ENCODE data around the gene ADAM30.
A peak's percentile ranks its signal among the peaks of the same experiment; 100 is the strongest.

ADAM30 gene

DNA sequence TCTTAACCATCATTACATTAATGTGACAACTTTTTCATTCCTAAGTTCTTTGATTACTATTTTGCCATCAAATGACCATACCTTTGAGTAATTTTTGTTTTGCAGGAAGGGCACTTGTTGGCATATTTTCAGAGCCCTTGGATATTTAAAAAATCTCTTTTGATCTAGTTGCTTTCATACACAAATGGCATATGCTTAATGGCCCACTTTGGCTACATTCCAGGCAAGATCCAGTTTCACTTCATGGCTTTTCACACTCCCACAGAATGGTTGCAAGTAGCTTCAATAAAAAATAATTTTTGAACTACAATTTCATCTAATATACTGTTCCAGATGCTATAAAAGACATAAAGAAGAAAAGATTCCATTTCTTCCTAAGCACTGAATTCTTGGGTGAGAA, 18.1 kb downstream of the ADAM30 start:
- Histone ChIP-seq H3K4me1 (ENCODE audit: control insufficient read depth, insufficient read depth, low read length, unreplicated experiment) (peaks cover 10% of the 10 kb centered on the region), H3K36me3 (ENCODE audit: insufficient read depth, low read length) (no peaks in the 10 kb centered on the region), H2AFZ (ENCODE audit: low read length, unreplicated experiment) (no peak overlapping the region), H3K27me3 (ENCODE audit: insufficient read depth, low read length) (no peaks in the 10 kb centered on the region), H3K79me2 (ENCODE audit: control insufficient read depth, insufficient read depth, low read length, unreplicated experiment) (no peaks in the 10 kb centered on the region), H3K27ac (ENCODE audit: low read depth, low read length) (no peak overlapping the region), H3K4me3 (ENCODE audit: low read depth, low read length) (no peak overlapping the region)

DNA sequence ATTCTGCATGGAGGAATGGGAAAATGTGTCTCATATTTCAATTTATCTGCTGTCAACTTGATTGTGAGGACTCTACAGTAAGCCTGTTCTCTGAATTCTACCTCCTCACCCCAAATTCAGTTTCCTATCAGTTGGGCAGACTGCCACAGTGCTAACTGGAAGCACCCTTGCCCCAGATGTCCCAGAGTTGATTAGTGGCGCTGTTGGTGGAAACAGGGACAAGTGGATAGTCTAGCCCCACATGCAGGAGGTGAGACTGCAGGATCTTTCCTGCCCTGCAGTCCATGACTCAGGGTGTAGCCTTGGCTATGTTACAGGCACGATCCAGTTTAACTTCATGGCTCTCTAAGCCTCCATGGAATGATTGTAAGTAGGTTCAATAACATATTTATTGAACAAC, 22.1 kb downstream of the ADAM30 start:
- Histone ChIP-seq H3K27me3 (ENCODE audit: insufficient read depth, low read length) (no peaks in the 10 kb centered on the region), H3K27ac (ENCODE audit: low read depth, low read length) (no peak overlapping the region), H3K36me3 (ENCODE audit: insufficient read depth, low read length) (no peaks in the 10 kb centered on the region), H3K79me2 (ENCODE audit: control insufficient read depth, insufficient read depth, low read length, unreplicated experiment) (no peaks in the 10 kb centered on the region), H2AFZ (ENCODE audit: low read length, unreplicated experiment) (no peak overlapping the region), H3K4me1 (ENCODE audit: control insufficient read depth, insufficient read depth, low read length, unreplicated experiment) (peaks cover 10% of the 10 kb centered on the region), H3K4me3 (ENCODE audit: low read depth, low read length) (no peak overlapping the region)

DNA sequence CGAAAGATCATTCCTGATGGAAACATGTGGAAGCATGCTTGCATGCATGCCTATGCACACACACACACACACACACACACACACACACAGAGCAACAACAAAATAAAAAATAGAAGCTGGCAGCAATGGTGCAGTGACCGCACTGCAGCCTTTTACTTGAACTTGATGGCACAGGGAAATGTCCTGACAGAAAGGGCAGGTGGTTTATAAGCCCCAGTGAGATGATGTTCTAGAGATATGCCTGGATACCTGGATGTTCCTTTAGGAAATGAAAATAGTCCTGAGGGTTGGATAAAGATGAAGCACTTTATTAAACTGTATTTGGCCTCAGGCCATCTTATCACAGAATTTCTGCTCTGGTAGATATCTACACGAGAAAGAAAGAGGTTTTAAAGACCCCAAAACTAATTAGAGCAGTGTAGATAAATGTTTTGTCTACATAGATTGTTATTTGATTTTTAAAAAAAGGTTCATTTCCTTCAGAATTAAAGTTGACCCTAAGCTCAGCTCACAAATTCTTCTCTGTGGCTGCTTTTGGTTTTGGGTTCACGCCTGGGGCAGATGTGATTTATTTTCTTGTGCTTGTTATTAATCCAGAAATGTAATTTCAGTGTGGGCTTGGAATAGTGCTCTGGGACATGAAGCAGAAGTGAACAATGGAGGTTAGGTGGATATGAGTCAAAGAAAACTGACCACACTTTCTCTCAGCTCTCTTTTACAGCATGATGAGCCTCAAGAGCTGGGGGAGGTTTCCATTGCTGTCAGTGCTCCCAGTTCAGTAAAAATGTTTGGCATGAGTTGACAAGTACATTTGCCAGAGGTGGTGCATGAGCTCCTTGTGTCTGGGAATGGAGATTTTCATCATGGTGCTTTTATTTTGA, 22.9 kb downstream of the ADAM30 start:
- no peak overlapping the region for H3K27ac ChIP-seq (ENCODE audit: low read depth, low read length)
- peaks cover 10% of the 10 kb centered on the region for H3K4me1 ChIP-seq (ENCODE audit: control insufficient read depth, insufficient read depth, low read length, unreplicated experiment)
- H3K36me3 ChIP-seq (ENCODE audit: insufficient read depth, low read length): no peaks in the 10 kb centered on the region
- peak overlapping the region; percentile 22 for H2AFZ ChIP-seq (ENCODE audit: low read length, unreplicated experiment)
- no peaks in the 10 kb centered on the region for H3K79me2 ChIP-seq (ENCODE audit: control insufficient read depth, insufficient read depth, low read length, unreplicated experiment)
- H3K27me3 ChIP-seq (ENCODE audit: insufficient read depth, low read length): no peaks in the 10 kb centered on the region
- no peak overlapping the region for H3K4me3 ChIP-seq (ENCODE audit: low read depth, low read length)

DNA sequence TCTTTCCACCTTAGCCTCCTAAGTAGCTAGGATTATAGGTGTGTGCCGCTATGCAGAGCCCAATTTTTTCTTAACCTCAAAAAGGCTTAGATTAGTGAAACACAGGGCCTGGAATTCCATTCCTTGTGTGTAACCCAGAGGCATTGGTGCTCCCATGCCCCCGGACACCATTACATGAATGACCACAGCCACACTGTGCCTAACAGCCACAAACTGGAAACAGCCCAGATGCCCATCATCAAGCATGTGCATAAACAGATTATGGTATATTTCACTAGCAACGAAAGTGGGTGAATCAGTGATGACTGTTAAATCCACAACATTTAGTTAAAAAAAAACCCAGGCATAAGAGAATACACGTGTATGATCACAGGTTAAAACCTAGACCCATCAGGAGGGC, 24.4 kb downstream of the ADAM30 start:
- H3K27ac ChIP-seq (ENCODE audit: low read depth, low read length): no peak overlapping the region

DNA sequence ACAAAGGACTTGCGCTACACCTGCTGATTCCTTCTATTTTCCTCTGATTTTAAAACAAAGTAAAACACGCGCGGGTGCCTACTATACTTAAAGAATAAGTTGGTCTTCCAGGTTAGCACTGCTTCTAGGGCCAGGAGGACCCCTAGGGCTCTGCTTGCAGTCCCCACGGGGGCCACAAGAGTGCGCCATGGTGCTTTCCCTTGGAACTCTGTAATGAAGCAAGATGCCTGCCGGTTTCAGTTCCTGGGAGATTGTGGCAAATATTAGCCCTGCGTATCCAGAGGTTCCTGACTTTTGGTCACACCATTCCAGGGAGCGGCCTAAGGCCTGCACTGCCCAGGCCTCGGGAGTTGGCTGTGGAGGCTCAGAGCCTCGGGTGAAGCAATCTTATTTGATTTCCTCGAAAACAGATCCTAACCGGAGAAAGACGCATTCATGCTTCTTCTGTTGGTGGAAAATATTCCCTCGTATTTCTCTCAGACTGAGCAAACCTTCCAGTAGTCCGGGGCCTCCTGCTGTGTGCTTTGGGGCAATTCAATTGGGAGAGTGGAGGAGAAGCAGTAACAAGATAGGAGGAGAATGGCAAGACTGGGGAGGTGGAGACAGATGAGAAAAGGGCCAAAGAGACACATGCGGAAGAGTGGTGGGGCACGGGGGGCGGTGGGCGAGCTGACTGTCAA, 25.3 kb downstream of the ADAM30 start:
- H3K27ac ChIP-seq (ENCODE audit: low read depth, low read length): no peak overlapping the region
- H3K36me3 ChIP-seq (ENCODE audit: insufficient read depth, low read length): no peaks in the 10 kb centered on the region
- peak overlapping the region; percentile 32 for H3K4me3 ChIP-seq (ENCODE audit: low read depth, low read length)
- H3K4me1 ChIP-seq (ENCODE audit: control insufficient read depth, insufficient read depth, low read length, unreplicated experiment): peaks cover 10% of the 10 kb centered on the region
- H3K27me3 ChIP-seq (ENCODE audit: insufficient read depth, low read length): no peaks in the 10 kb centered on the region
- H3K79me2 ChIP-seq (ENCODE audit: control insufficient read depth, insufficient read depth, low read length, unreplicated experiment): no peaks in the 10 kb centered on the region
- H2AFZ ChIP-seq (ENCODE audit: low read length, unreplicated experiment): peak overlapping the region; percentile 41

More for the DNA sequence above, 24.4 kb downstream of the ADAM30 start:
- Histone ChIP-seq H3K36me3 (ENCODE audit: insufficient read depth, low read length) (no peaks in the 10 kb centered on the region), H3K4me3 (ENCODE audit: low read depth, low read length) (no peak overlapping the region), H3K27me3 (ENCODE audit: insufficient read depth, low read length) (no peaks in the 10 kb centered on the region), H2AFZ (ENCODE audit: low read length, unreplicated experiment) (no peak overlapping the region), H3K4me1 (ENCODE audit: control insufficient read depth, insufficient read depth, low read length, unreplicated experiment) (peaks cover 10% of the 10 kb centered on the region), H3K79me2 (ENCODE audit: control insufficient read depth, insufficient read depth, low read length, unreplicated experiment) (no peaks in the 10 kb centered on the region)

DNA sequence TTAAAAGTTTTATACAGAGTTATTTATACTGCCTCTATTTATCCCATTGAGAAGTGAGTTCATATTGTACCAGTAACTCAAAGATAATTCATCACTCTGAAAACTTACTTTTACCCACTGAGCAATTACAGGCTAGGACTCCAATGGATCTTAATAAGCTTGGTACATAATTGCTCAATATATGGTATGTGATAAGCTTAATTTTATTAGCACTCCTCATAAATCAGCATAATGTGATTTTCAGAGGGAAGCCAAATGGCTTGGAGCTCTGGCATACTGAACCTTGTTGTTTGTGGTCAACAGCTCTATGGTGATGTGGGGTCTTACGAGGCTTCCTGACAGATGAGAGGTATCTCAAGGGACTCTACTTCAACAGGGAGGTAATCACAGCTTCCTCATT, 26.3 kb downstream of the ADAM30 start:
- Histone ChIP-seq H3K27me3 (ENCODE audit: insufficient read depth, low read length) (no peaks in the 10 kb centered on the region), H2AFZ (ENCODE audit: low read length, unreplicated experiment) (no peak overlapping the region), H3K4me1 (ENCODE audit: control insufficient read depth, insufficient read depth, low read length, unreplicated experiment) (peaks cover 10% of the 10 kb centered on the region), H3K4me3 (ENCODE audit: low read depth, low read length) (no peak overlapping the region), H3K79me2 (ENCODE audit: control insufficient read depth, insufficient read depth, low read length, unreplicated experiment) (no peaks in the 10 kb centered on the region), H3K27ac (ENCODE audit: low read depth, low read length) (no peak overlapping the region), H3K36me3 (ENCODE audit: insufficient read depth, low read length) (no peaks in the 10 kb centered on the region)

DNA sequence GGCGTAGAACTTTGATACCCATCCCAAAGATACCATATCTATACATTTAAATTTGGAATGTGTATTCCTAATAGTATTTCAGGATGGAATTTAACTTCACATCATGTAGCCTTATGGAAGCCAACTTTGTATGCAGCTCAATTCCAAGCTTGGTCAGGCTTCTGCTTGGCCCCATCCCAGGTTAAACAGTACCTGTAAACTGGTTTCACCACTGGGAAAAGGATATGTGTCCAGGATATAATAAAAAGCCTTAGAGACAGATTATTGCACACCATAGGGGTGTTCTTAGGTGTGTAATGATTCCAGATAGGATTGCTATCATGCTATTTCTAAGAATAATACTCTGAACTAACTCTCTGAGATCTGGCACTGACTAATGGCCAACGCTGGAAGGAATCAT, 28.1 kb downstream of the ADAM30 start:
- H2AFZ ChIP-seq (ENCODE audit: low read length, unreplicated experiment): no peak overlapping the region
- H3K4me1 ChIP-seq (ENCODE audit: control insufficient read depth, insufficient read depth, low read length, unreplicated experiment): no peaks in the 10 kb centered on the region
- H3K27me3 ChIP-seq (ENCODE audit: insufficient read depth, low read length): no peaks in the 10 kb centered on the region
- H3K27ac ChIP-seq (ENCODE audit: low read depth, low read length): no peak overlapping the region
- H3K79me2 ChIP-seq (ENCODE audit: control insufficient read depth, insufficient read depth, low read length, unreplicated experiment): no peaks in the 10 kb centered on the region
- H3K36me3 ChIP-seq (ENCODE audit: insufficient read depth, low read length): no peaks in the 10 kb centered on the region
- H3K4me3 ChIP-seq (ENCODE audit: low read depth, low read length): no peak overlapping the region

DNA sequence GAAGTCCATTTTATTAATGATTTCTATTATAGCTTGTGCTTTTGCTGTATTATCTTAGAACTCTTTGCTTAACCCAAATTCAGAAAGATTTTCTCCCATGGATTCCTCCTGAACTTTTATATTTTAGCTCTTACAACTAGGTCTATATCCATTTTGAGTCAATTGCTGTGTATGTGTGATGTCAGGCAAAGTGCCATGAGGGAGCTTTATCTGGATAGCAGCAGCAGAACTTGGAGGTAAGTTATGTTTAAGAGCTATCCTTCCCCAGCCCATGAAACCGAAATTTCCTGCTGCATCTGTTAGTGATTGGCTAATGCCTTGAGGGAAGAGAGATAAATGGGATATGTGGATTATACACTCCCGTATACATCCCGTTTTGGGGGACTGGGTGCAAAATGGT, 29.9 kb downstream of the ADAM30 start:
- H3K27ac ChIP-seq (ENCODE audit: low read depth, low read length): no peak overlapping the region
- no peaks in the 10 kb centered on the region for H3K79me2 ChIP-seq (ENCODE audit: control insufficient read depth, insufficient read depth, low read length, unreplicated experiment)
- no peak overlapping the region for H3K4me3 ChIP-seq (ENCODE audit: low read depth, low read length)
- H3K36me3 ChIP-seq (ENCODE audit: insufficient read depth, low read length): no peaks in the 10 kb centered on the region
- no peaks in the 10 kb centered on the region for H3K27me3 ChIP-seq (ENCODE audit: insufficient read depth, low read length)
- no peak overlapping the region for H2AFZ ChIP-seq (ENCODE audit: low read length, unreplicated experiment)
- no peaks in the 10 kb centered on the region for H3K4me1 ChIP-seq (ENCODE audit: control insufficient read depth, insufficient read depth, low read length, unreplicated experiment)

DNA sequence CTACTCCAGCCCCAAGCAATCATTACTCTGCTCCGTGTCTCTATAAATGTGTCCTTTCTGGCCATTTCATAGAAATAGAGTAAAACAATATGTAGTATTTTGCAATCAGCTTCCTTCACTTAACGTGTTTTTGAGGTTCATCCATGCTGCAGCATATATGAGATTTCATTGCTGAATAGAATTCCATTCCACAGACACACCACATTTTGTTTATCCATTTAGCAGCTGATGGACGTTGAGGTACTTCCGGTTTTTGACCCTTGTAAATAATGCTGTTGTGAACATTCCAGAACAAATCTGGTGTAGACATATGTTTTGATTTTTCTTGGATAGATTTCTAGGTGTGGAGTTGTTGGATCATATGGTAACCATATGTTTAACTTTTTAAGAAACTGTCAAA, 30.7 kb downstream of the ADAM30 start:
- no peaks in the 10 kb centered on the region for H3K4me1 ChIP-seq (ENCODE audit: control insufficient read depth, insufficient read depth, low read length, unreplicated experiment)
- no peaks in the 10 kb centered on the region for H3K79me2 ChIP-seq (ENCODE audit: control insufficient read depth, insufficient read depth, low read length, unreplicated experiment)
- no peak overlapping the region for H3K4me3 ChIP-seq (ENCODE audit: low read depth, low read length)
- H3K27me3 ChIP-seq (ENCODE audit: insufficient read depth, low read length): no peaks in the 10 kb centered on the region
- H2AFZ ChIP-seq (ENCODE audit: low read length, unreplicated experiment): peak overlapping the region; percentile 32
- H3K36me3 ChIP-seq (ENCODE audit: insufficient read depth, low read length): no peaks in the 10 kb centered on the region
- H3K27ac ChIP-seq (ENCODE audit: low read depth, low read length): no peak overlapping the region

DNA sequence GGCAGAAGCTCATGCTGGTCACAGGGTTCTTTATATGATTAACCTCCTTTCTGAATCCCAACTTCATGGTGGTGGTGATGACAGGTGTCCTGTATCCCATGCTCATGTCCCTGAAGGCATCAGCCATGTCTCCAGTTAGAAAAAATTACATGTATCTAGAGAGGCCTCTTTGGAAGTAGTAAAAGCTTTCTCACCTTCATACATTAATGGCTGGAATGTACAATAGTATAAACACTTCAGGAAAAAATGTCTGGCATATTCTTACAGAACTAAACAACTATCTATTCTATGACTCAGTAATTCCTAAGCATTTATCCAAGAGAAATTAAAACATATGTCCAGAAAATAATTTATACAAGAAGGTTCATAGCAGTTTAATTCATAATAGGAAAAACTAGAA, 34.0 kb downstream of the ADAM30 start:
- Histone ChIP-seq H3K27ac (ENCODE audit: low read depth, low read length) (no peak overlapping the region), H3K79me2 (ENCODE audit: control insufficient read depth, insufficient read depth, low read length, unreplicated experiment) (no peaks in the 10 kb centered on the region), H3K36me3 (ENCODE audit: insufficient read depth, low read length) (no peaks in the 10 kb centered on the region)

DNA sequence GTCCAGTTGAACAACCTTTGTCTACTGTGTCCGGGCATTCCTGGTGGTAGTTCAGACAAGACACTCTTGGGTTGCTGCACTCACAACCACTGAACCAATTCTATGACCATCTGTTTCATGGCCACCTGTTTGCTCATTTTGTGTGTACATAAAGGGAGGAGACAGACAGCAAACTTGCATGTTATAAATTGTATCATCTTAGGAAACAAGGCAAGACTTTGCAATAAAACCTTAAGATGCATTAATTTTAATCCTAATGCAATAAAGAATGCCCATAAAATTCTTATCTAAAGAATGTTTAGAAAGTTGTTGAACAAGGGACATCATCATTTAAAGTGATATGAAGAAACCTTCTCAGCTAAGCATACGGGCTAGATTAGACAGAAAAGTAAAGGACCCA, 34.8 kb downstream of the ADAM30 start:
- Histone ChIP-seq H3K4me3 (ENCODE audit: low read depth, low read length) (no peak overlapping the region), H3K27ac (ENCODE audit: low read depth, low read length) (no peak overlapping the region), H3K27me3 (ENCODE audit: insufficient read depth, low read length) (no peaks in the 10 kb centered on the region), H2AFZ (ENCODE audit: low read length, unreplicated experiment) (no peak overlapping the region), H3K36me3 (ENCODE audit: insufficient read depth, low read length) (no peaks in the 10 kb centered on the region), H3K79me2 (ENCODE audit: control insufficient read depth, insufficient read depth, low read length, unreplicated experiment) (no peaks in the 10 kb centered on the region), H3K4me1 (ENCODE audit: control insufficient read depth, insufficient read depth, low read length, unreplicated experiment) (peaks cover 17% of the 10 kb centered on the region)

More for the DNA sequence above, 34.0 kb downstream of the ADAM30 start:
- Histone ChIP-seq H3K27me3 (ENCODE audit: insufficient read depth, low read length) (no peaks in the 10 kb centered on the region), H2AFZ (ENCODE audit: low read length, unreplicated experiment) (no peak overlapping the region), H3K4me1 (ENCODE audit: control insufficient read depth, insufficient read depth, low read length, unreplicated experiment) (peaks cover 17% of the 10 kb centered on the region), H3K4me3 (ENCODE audit: low read depth, low read length) (no peak overlapping the region)
